H1 (cell line): Measurements from ENCODE around the gene ATM. TPM values are rescaled to one million over a fixed set of nuclear protein-coding genes. Genes with fewer than 3 reads are reported as not detected.

ENCODE experiments used
- CTCF ChIA-PET: fragments of 300-600 bp; sonication (Branson Sonifier 250); formaldehyde crosslinking; loops from one replicate; lab custom pipeline; 2021; ENCODE audit not compliant: partially characterized antibody; lab: Charles Lee
- POLR2A ChIA-PET: fragments of 300-600 bp; sonication (Branson Sonifier 250); formaldehyde crosslinking; loops from one replicate; lab custom pipeline; 2021; ENCODE audit warnings: inconsistent platforms; ENCODE audit not compliant: partially characterized antibody; lab: Charles Lee
- DNase-seq, 2 experiments: peaks; one replicate each; pipeline versions ENCODE4 v3.0.0 to v3.0.0-alpha.2; 2010 to 2022; ENCODE audit warnings: low spot score in 2 of 2, low read depth in 1 of 2, mixed read lengths in 1 of 2
- FAIRE-seq: peaks from 2 replicates; lab custom pipeline; 2011; peaks lifted over from hg19 to GRCh38; lab: Jason Lieb, UNC
- H2AFZ ChIP-seq: 2 replicates; pipeline ENCODE4 v1.8.1; 2012; ENCODE audit warnings: low read length, inconsistent platforms
- H2AK5ac ChIP-seq: 2 replicates; pipeline ENCODE4 v1.6.1; 2013; ENCODE audit warnings: low read depth, low read length
- H2BK120ac ChIP-seq: replicated peaks from 2 replicates; pipeline ENCODE3; 2013; ENCODE audit warnings: low read depth, low read length, inconsistent platforms
- H2BK12ac ChIP-seq: 2 replicates; pipeline ENCODE4 v1.6.1; 2013; ENCODE audit warnings: low read depth, low read length
- H2BK15ac ChIP-seq: 2 replicates; pipeline ENCODE4 v1.6.1; 2013; ENCODE audit warnings: low read length
- H2BK20ac ChIP-seq: 2 replicates; pipeline ENCODE4 v1.6.1; 2013; ENCODE audit warnings: low read length
- H2BK5ac ChIP-seq: 2 replicates; pipeline ENCODE4 v1.6.1; 2013; ENCODE audit warnings: low read depth, low read length
- H3K14ac ChIP-seq: 2 replicates; pipeline ENCODE4 v1.6.1; 2013; ENCODE audit warnings: inconsistent platforms; ENCODE audit not compliant: insufficient read length
- H3K18ac ChIP-seq: 2 replicates; pipeline ENCODE4 v1.6.1; 2013; ENCODE audit warnings: low read length; ENCODE audit errors: extremely low read depth
- H3K23ac ChIP-seq: 2 replicates; pipeline ENCODE4 v1.6.1; 2013; ENCODE audit warnings: inconsistent platforms; ENCODE audit not compliant: insufficient read length
- H3K23me2 ChIP-seq: 2 replicates; pipeline ENCODE4 v1.6.1; 2013; ENCODE audit warnings: low read depth, low read length
- H3K27ac ChIP-seq: 2 replicates; pipeline ENCODE4 v1.6.1; 2011; ENCODE audit warnings: low read depth, low read length, inconsistent platforms
- H3K27me3 ChIP-seq, 4 experiments: replicated peaks in 1 of 4; 1 replicate in 1 of 4; 2 replicates in 3 of 4; pipeline versions ENCODE4 v1.6.1 to v1.8.1; 2011 to 2013; ENCODE audit warnings: low read length in 3 of 4, mild to moderate bottlenecking in 3 of 4, inconsistent platforms in 2 of 4, mixed read lengths in 2 of 4, moderate library complexity in 1 of 4; ENCODE audit not compliant: control insufficient read depth in 3 of 4, insufficient read depth in 3 of 4; ENCODE audit errors: extremely low read depth in 1 of 4
- H3K36me3 ChIP-seq, 4 experiments: 2 replicates each; pipeline versions ENCODE4 v1.6.1 to v1.8.1; 2011 to 2013; ENCODE audit warnings: mild to moderate bottlenecking in 4 of 4, low read length in 3 of 4, moderate library complexity in 2 of 4, control low read depth in 1 of 4, inconsistent platforms in 1 of 4; ENCODE audit not compliant: insufficient read depth in 4 of 4, control insufficient read depth in 2 of 4
- H3K4ac ChIP-seq: replicated peaks from 2 replicates; pipeline ENCODE3; 2013; ENCODE audit warnings: low read length, low read depth, mixed read lengths, inconsistent platforms; ENCODE audit not compliant: insufficient read length
- H3K4me1 ChIP-seq, 4 experiments: replicated peaks in 1 of 4; 1 replicate in 1 of 4; 2 replicates in 3 of 4; pipeline versions ENCODE4 v1.6.1 to v1.8.1; 2011 to 2013; ENCODE audit warnings: low read length in 3 of 4, inconsistent platforms in 2 of 4, mixed read lengths in 1 of 4; ENCODE audit not compliant: insufficient read depth in 4 of 4, control insufficient read depth in 3 of 4
- H3K4me2 ChIP-seq, 2 experiments: 2 replicates each; pipeline versions ENCODE4 v1.6.1 to v1.8.1; 2011 to 2013; ENCODE audit warnings: low read depth in 2 of 2, low read length in 2 of 2, control low read depth in 1 of 2, inconsistent platforms in 1 of 2, mild to moderate bottlenecking in 1 of 2; ENCODE audit not compliant: insufficient read depth in 1 of 2
- H3K4me3 ChIP-seq, 4 experiments: fragments of 200-600, 300-600 bp in 1 of 4; sonication (generic), shearing (Covaris generic), sonication (Bioruptor Twin) in 1 of 4; 2 replicates each; pipeline versions ENCODE4 v1.5.1 to v1.8.1; 2011 to 2016; ENCODE audit warnings: low read length in 4 of 4, low read depth in 3 of 4, control low read depth in 2 of 4, inconsistent platforms in 2 of 4, mild to moderate bottlenecking in 2 of 4, mixed read lengths in 1 of 4, moderate library complexity in 1 of 4; ENCODE audit not compliant: insufficient read depth in 2 of 4; ENCODE audit errors: extremely low read depth in 1 of 4
- H3K56ac ChIP-seq: replicated peaks from 2 replicates; pipeline ENCODE3; 2013; ENCODE audit warnings: low read depth, mild to moderate bottlenecking, mixed read lengths, low read length, inconsistent platforms; ENCODE audit not compliant: insufficient read length
- H3K79me1 ChIP-seq: 2 replicates; pipeline ENCODE4 v1.6.1; 2013; ENCODE audit warnings: low read depth, low read length, control low read depth
- H3K79me2 ChIP-seq, 2 experiments: 2 replicates each; pipeline versions ENCODE4 v1.6.1 to v1.8.1; 2012 to 2013; ENCODE audit warnings: low read length in 2 of 2, mild to moderate bottlenecking in 2 of 2, inconsistent platforms in 1 of 2; ENCODE audit not compliant: insufficient read depth in 2 of 2, control insufficient read depth in 1 of 2
- H3K9ac ChIP-seq, 4 experiments: replicated peaks in 1 of 4; 1 replicate in 1 of 4; 2 replicates in 3 of 4; pipeline versions ENCODE4 v1.6.1 to v1.8.1; 2011 to 2013; ENCODE audit warnings: low read depth in 3 of 4, low read length in 3 of 4, control low read depth in 2 of 4, mild to moderate bottlenecking in 2 of 4, moderate library complexity in 2 of 4, inconsistent platforms in 1 of 4; ENCODE audit errors: extremely low read depth in 1 of 4
- H3K9me3 ChIP-seq, 2 experiments: 2 replicates each; pipeline versions ENCODE4 v1.6.1 to v1.8.1; 2012 to 2013; ENCODE audit warnings: mild to moderate bottlenecking in 2 of 2, moderate library complexity in 2 of 2, control low read depth in 1 of 2, inconsistent platforms in 1 of 2, low read depth in 1 of 2, low read length in 1 of 2, mixed read lengths in 1 of 2; ENCODE audit not compliant: insufficient read depth in 2 of 2
- H4K20me1 ChIP-seq, 2 experiments: replicated peaks in 1 of 2; 2 replicates each; pipeline versions ENCODE3 to v1.8.1; 2011 to 2013; ENCODE audit warnings: inconsistent platforms in 2 of 2, low read length in 2 of 2, mild to moderate bottlenecking in 1 of 2; ENCODE audit not compliant: insufficient read depth in 2 of 2, control insufficient read depth in 1 of 2
- H4K5ac ChIP-seq: 2 replicates; pipeline ENCODE4 v1.6.1; 2013; ENCODE audit warnings: low read length, low read depth, mixed read lengths, inconsistent platforms; ENCODE audit not compliant: insufficient read length
- H4K8ac ChIP-seq: 2 replicates; pipeline ENCODE4 v1.8.0; 2013; ENCODE audit warnings: mild to moderate bottlenecking, moderate library complexity, low read length, inconsistent platforms; ENCODE audit not compliant: insufficient read depth; ENCODE audit errors: extremely low read depth
- H4K91ac ChIP-seq: replicated peaks from 2 replicates; pipeline ENCODE3; 2013; ENCODE audit warnings: low read length, mixed read lengths, inconsistent platforms; ENCODE audit not compliant: insufficient read length
- CREB1 ChIP-seq: IDR thresholded peaks from 2 replicates; pipeline ENCODE4 v1.6.1; 2012; ENCODE audit warnings: inconsistent platforms
- CTBP2 ChIP-seq: IDR thresholded peaks from 2 replicates; pipeline ENCODE4 v1.7.0; 2011; ENCODE audit warnings: borderline replicate concordance, mild to moderate bottlenecking, moderate library complexity, mixed read lengths, low read length; ENCODE audit not compliant: insufficient read depth, insufficient read length
- EZH2 ChIP-seq: fragments of 200-600 bp; sonication (generic); IDR thresholded peaks from 2 replicates; pipeline ENCODE4 v1.7.1; 2012; ENCODE audit warnings: low read depth, mild to moderate bottlenecking, moderate library complexity, low read length, inconsistent platforms; ENCODE audit not compliant: severe bottlenecking
- NRF1 ChIP-seq: IDR thresholded peaks from 2 replicates; pipeline ENCODE4 v1.6.1; 2011; ENCODE audit warnings: mild to moderate bottlenecking, low read depth, low read length, improper control_type of control experiment
- RFX5 ChIP-seq: IDR thresholded peaks from 2 replicates; pipeline ENCODE4 v1.6.1; 2011; ENCODE audit warnings: low read depth, low read length, improper control_type of control experiment, borderline replicate concordance
- RNF2 ChIP-seq: fragments of 200-900, 300-1000 bp; sonication (generic); IDR thresholded peaks from 2 replicates; pipeline ENCODE4 v1.7.1; 2016; ENCODE audit warnings: borderline replicate concordance, low read depth, mild to moderate bottlenecking, antibody characterized with exemption, low read length; ENCODE audit not compliant: poor library complexity, severe bottlenecking; ENCODE audit errors: missing control alignments
- SIN3A ChIP-seq, 2 experiments: IDR thresholded peaks in 1 of 2; conservative IDR thresholded peaks in 1 of 2; 2 replicates each; pipeline ENCODE4 v1.6.1; 2011 to 2012; ENCODE audit warnings: low read length in 2 of 2, improper control_type of control experiment in 1 of 2, low read depth in 1 of 2, mild to moderate bottlenecking in 1 of 2
- SIX5 ChIP-seq: IDR thresholded peaks from 2 replicates; pipeline ENCODE4 v1.6.1; 2011; ENCODE audit warnings: mild to moderate bottlenecking, low read depth, low read length
- TAF1 ChIP-seq: IDR thresholded peaks from 2 replicates; pipeline ENCODE4 v1.6.1; 2011; ENCODE audit warnings: mild to moderate bottlenecking, low read depth, low read length
- YY1 ChIP-seq: IDR thresholded peaks from 2 replicates; pipeline ENCODE4 v1.6.1; 2011; ENCODE audit warnings: low read depth, mild to moderate bottlenecking, low read length
- WGBS, 2 experiments: shearing (Covaris generic) in 1 of 2; methylation state at CpG; one replicate each; pipeline versions ENCODE4 v1.1.6 to v1.1.7; 2013 to 2015; ENCODE audit warnings: low lambda C conversion rate in 2 of 2, mixed read lengths in 2 of 2, inconsistent platforms in 1 of 2, low coverage in 1 of 2, missing lambda C conversion rate in 1 of 2; ENCODE audit not compliant: insufficient replicate concordance in 2 of 2, insufficient coverage in 1 of 2, insufficient read length in 1 of 2; ENCODE audit errors: extremely low coverage in 1 of 2, missing lambda C conversion rate in 1 of 2; 5-methylcytosine and 5-hydroxymethylcytosine counted together
- polyA plus RNA-seq, 7 experiments: library from polyadenylated mRNA; depleted of rRNA in 3 of 7; stranded (reverse) in 5 of 7; unstranded in 2 of 7; fragments of >200 nt in 5 of 7; fragments of 200-250 nt in 2 of 7; gene quantifications; 1 replicate in 5 of 7; 2 replicates in 1 of 7; 4 replicates in 1 of 7; pipeline versions ENCODE4 v1.2.1 to v1.2.3, GENCODE V29; 2011 to 2013; ENCODE audit warnings: missing spikeins in 2 of 7, mixed read lengths in 2 of 7
- total RNA-seq: library from RNA; stranded (reverse); fragmentation: NEBNext Ultra II Directional; extraction: Animal tissue kit (Norgen Biotek cat#: 25700); gene quantifications from 2 replicates; pipeline ENCODE4 v1.2.1, GENCODE V29; 2021
- TF ChIP-seq, protein P1 (sequence below): IDR thresholded peaks from 2 replicates; pipeline ENCODE4 v1.6.1; 2011; ENCODE audit warnings: low read depth, mild to moderate bottlenecking, low read length; ENCODE audit not compliant: insufficient read depth

ATM gene
- total and polyA plus RNA-seq, 2 of the 8 experiments (the other 6 are each of a cell fraction or from before 2014, with no cell fraction given) = 14.9 to 55.4 TPM

DNA sequence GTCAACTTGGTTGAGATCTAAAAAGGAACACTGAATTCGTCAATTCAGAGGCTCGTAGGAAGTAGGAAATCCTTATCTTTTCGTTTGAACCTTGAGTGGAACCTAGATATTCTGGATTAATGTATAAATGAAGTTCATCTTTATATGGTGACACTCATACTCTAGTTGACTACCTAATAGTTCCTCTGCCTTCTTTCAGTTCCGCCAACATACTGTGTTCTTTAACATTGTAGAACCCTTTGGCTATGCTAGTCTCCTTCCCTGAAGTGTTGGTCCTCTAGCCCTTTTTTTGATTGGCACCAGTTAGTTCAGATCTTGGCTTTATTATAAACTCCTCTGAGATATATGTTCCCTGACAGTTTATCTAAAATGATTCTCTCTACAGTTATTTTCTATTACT, 1.5 kb downstream of the ATM start:
- no peak overlapping the region for H4K91ac ChIP-seq
- H2BK20ac ChIP-seq = no peak overlapping the region
- no peak overlapping the region for H4K8ac ChIP-seq
- H3K4me3 ChIP-seq = peak overlapping the region; percentile 91 to 100 (median 93); a peak in 7 of 8 replicates
- H4K20me1 ChIP-seq = peaks cover 3% of the 10 kb centered on the region in 2 experiments
- no peak for DNase-seq
- ChIA-PET POLR2A (interaction anchor here (0.8 to 1.5 kb wide), 4 partner anchors 11 to 381 kb away, joined by 3 to 7 read pairs (median 4); no protein-coding TSS in a partner anchor), CTCF (interaction anchor here (1.0 to 3.5 kb wide), 3 partner anchors 12 to 456 kb away, joined by 3 to 11 read pairs (median 4); no protein-coding TSS in a partner anchor)
- no peak overlapping the region for H3K56ac ChIP-seq
- no peak overlapping the region for H3K27ac ChIP-seq
- H3K79me2 ChIP-seq = peaks cover 25 to 69% of the 10 kb centered on the region in 2 experiments; a peak in 3 of 4 replicates
- H2BK5ac ChIP-seq = no peak overlapping the region
- H2BK12ac ChIP-seq = no peak overlapping the region
- H2BK120ac ChIP-seq = no peak overlapping the region
- H3K79me1 ChIP-seq = no peaks in the 10 kb centered on the region; the same call in none of the 2 replicates
- H4K5ac ChIP-seq = no peak overlapping the region
- H3K4ac ChIP-seq = no peak overlapping the region
- no peak overlapping the region for H2AK5ac ChIP-seq
- H2AFZ ChIP-seq = no peak overlapping the region
- H3K23ac ChIP-seq = no peak overlapping the region
- peak overlapping the region; percentile 92 to 99 for H3K4me2 ChIP-seq
- no peak overlapping the region for H2BK15ac ChIP-seq
- H3K9ac ChIP-seq = peak overlapping the region in 2 of 4 experiments; percentile 38 to 93; a peak in 2 of 7 replicates
- no peak overlapping the region for H3K14ac ChIP-seq
- peaks cover 8% of the 10 kb centered on the region for H3K23me2 ChIP-seq
- H3K9me3 ChIP-seq = no peaks in the 10 kb centered on the region
- no peak overlapping the region for H3K18ac ChIP-seq
- 78% methylated on average over 4 of the region's 4 CpGs; no CpG with 5 or more reads in 1 of the 2 experiments for WGBS, 2 experiments
- H3K4me1 ChIP-seq = peaks cover 0 to 5% (median under 1%) of the 10 kb centered on the region in 4 experiments; a peak in 5 of 7 replicates
- peaks cover 0 to 20% (median 5%) of the 10 kb centered on the region in 4 experiments; a peak in 5 of 8 replicates for H3K36me3 ChIP-seq
- FAIRE-seq = no peak
- TF ChIP-seq SIX5 = no peak
- no peak for TF ChIP-seq EZH2
- TF ChIP-seq YY1 = no peak
- no peak for TF ChIP-seq NRF1
- TF ChIP-seq CTBP2 = no peak
- no peak for TF ChIP-seq SIN3A (conservative IDR thresholded peaks at IDR 0.05 in 1 of 2, IDR thresholded peaks at IDR 0.05 in 1 of 2; ENCODE audit: low read depth in 1 of 2, low read length in 2 of 2)
- TF ChIP-seq CREB1 = no peak
- no peak for TF ChIP-seq RFX5
- TF ChIP-seq, protein P1, sequence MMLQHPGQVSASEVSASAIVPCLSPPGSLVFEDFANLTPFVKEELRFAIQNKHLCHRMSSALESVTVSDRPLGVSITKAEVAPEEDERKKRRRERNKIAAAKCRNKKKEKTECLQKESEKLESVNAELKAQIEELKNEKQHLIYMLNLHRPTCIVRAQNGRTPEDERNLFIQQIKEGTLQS = no peak
- TF ChIP-seq RNF2 = no peak
- TF ChIP-seq TAF1 = no peak
- H3K27me3 ChIP-seq = no peaks in the 10 kb centered on the region
